ENCODE results near the gene P2RX2. TPM values are rescaled to one million over a fixed set of nuclear protein-coding genes. Genes with fewer than 3 reads are reported as not detected.

P2RX2 gene
- total RNA-seq, 1 experiment from 2014 or later = not detected

DNA sequence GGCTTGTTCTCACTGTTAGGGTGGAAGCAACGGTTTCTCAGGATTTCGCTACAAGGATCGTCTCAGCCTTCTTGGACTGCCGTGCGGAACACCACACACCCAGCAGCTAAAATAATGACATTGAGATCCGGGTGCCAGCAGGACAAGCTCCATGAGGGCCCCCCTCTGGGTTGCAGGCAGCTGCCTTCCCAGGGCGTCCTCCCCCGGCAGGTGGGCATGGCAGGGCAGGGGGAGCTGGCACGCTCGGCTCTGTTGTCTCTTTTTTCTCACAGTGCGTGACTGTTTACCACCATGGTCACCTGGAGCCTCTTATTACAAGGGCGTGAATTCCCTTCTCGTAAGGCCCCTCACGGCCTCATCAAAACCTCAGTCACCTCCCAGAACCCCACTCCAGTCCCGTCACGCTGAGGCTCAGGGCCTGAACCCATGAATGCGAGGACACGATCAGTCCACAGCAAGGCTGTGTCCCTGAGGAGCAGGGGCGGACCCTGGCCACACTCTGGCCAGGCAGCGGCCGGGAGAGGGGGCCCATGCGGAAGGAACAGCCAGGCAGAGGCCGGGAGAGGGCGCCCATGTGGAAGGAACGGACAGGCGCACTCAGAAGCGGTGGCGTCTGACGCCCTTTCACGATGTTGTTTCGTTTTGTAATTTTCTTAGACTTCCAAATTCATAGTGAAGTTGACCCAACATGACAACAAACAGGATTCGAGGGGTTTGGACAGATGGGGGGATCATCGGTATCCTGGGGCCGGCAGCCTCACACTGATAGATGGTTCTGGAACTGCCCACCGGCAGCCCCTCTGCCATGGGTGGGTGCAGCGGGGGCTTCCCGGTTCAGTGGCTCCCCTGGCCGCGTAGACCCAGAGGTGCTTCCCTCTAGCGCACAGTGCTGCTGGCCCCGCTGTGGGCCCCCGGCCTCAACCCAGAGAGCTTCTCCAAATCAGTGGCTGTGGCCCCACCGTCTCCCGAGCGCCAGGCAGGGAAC is 18.2 kb upstream of the P2RX2 start:
- H3K4me2 ChIP-seq = peak overlapping the region; percentile 73
- peaks cover 48% of the 10 kb centered on the region for H3K27me3 ChIP-seq (ENCODE audit: insufficient read depth, low read depth)
- peaks cover 23% of the 10 kb centered on the region for H3F3A ChIP-seq (ENCODE audit: insufficient read depth, low read depth)
- no peaks in the 10 kb centered on the region for H3K79me2 ChIP-seq (ENCODE audit: low read depth)
- TF ChIP-seq EZH2 (IDR thresholded peaks at IDR 0.05; ENCODE audit: low read depth) = no peak
- TF ChIP-seq, protein P1, sequence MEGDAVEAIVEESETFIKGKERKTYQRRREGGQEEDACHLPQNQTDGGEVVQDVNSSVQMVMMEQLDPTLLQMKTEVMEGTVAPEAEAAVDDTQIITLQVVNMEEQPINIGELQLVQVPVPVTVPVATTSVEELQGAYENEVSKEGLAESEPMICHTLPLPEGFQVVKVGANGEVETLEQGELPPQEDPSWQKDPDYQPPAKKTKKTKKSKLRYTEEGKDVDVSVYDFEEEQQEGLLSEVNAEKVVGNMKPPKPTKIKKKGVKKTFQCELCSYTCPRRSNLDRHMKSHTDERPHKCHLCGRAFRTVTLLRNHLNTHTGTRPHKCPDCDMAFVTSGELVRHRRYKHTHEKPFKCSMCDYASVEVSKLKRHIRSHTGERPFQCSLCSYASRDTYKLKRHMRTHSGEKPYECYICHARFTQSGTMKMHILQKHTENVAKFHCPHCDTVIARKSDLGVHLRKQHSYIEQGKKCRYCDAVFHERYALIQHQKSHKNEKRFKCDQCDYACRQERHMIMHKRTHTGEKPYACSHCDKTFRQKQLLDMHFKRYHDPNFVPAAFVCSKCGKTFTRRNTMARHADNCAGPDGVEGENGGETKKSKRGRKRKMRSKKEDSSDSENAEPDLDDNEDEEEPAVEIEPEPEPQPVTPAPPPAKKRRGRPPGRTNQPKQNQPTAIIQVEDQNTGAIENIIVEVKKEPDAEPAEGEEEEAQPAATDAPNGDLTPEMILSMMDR (conservative IDR thresholded peaks at IDR 0.05) = peak; percentile 65
- H3K9me3 ChIP-seq (ENCODE audit: insufficient read depth, low read depth) = no peaks in the 10 kb centered on the region
- no peaks in the 10 kb centered on the region for H3K9me2 ChIP-seq (ENCODE audit: insufficient read depth)
- no peaks in the 10 kb centered on the region; the same call in 1 of the 2 replicates for H4K20me1 ChIP-seq (ENCODE audit: insufficient read depth)
- DNase-seq = peak; percentile 48 to 72
- ChIA-PET POLR2A (ENCODE audit: unreplicated experiment) (no interaction called here), CTCF (interaction anchor here (0.5 kb wide), 1 partner anchor 717 kb away, joined by 3 read pairs; no protein-coding TSS in a partner anchor)
- H3K27ac ChIP-seq = no peak overlapping the region
- H3K4me1 ChIP-seq (replicated peaks; ENCODE audit: insufficient read depth) = no peaks in the 10 kb centered on the region; the same call in 1 of the 2 replicates
- no TSS peak for BruUV-seq (replicated peaks)
- H3K4me3 ChIP-seq = peak overlapping the region; percentile 47; the same call in 1 of the 2 replicates
- H2AFZ ChIP-seq = no peak overlapping the region; the same call in 1 of the 2 replicates
- intact Hi-C loops (cut with micrococcal nuclease; ENCODE audit: unreplicated experiment) = loop anchor here (1.0 kb wide), 1 partner anchor 38 kb away; no protein-coding TSS in a partner anchor
- no peaks in the 10 kb centered on the region for H3K36me3 ChIP-seq (ENCODE audit: low read depth)

DNA sequence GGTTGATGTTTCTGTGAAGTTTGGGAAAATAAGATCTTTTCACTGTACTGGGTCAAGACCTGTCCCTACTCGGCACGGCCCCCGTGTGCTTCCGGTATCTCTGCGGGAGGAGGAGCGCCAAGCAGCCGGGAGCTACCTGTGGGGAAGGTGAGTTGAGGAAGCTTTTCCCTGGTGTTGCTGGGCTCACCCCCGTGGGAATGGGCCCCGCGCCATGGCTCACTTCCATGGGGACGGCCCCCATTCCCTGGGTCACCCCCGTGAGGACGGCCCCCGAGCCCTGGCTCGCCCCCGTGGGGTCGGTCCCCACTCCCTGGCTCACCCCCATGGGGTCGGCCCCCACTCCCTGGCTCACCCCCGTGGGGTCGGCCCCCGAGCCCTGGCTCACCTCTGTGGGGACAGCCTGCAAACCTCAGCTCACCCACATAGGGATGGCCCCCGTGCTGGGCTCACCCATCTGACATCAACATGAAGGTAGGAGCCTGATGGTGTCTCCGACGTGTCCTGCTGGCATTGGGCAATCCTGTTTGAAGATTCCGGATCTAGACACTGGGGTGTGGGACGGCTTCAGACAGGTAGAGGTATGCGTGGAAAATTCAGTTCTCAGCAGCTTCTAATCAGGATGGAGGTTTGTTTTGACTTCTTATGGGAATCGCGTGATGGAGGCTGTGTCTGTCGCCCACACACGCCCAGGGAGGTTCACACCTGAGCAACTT is 17.2 kb upstream of the P2RX2 start:
- TF ChIP-seq EZH2 (IDR thresholded peaks at IDR 0.05; ENCODE audit: low read depth) = no peak
- TF ChIP-seq, protein P1 (conservative IDR thresholded peaks at IDR 0.05) = no peak
- Histone ChIP-seq H3K36me3 (ENCODE audit: low read depth) (no peaks in the 10 kb centered on the region), H3K27ac (no peak overlapping the region), H3K9me2 (ENCODE audit: insufficient read depth) (no peaks in the 10 kb centered on the region), H3K4me3 (no peak overlapping the region), H3F3A (ENCODE audit: insufficient read depth, low read depth) (peaks cover 23% of the 10 kb centered on the region), H2AFZ (no peak overlapping the region), H3K79me2 (ENCODE audit: low read depth) (no peaks in the 10 kb centered on the region), H4K20me1 (ENCODE audit: insufficient read depth) (no peaks in the 10 kb centered on the region; the same call in 1 of the 2 replicates), H3K27me3 (ENCODE audit: insufficient read depth, low read depth) (peaks cover 56% of the 10 kb centered on the region), H3K4me2 (peak overlapping the region; percentile 73), H3K9me3 (ENCODE audit: insufficient read depth, low read depth) (no peaks in the 10 kb centered on the region), H3K4me1 (replicated peaks; ENCODE audit: insufficient read depth) (no peaks in the 10 kb centered on the region; the same call in 1 of the 2 replicates)
- BruUV-seq (replicated peaks) = no TSS peak
- intact Hi-C loops (cut with micrococcal nuclease; ENCODE audit: unreplicated experiment) = no loop called here
- ChIA-PET POLR2A (ENCODE audit: unreplicated experiment) (no interaction called here), CTCF (no interaction called here)
- DNase-seq = no peak

DNA sequence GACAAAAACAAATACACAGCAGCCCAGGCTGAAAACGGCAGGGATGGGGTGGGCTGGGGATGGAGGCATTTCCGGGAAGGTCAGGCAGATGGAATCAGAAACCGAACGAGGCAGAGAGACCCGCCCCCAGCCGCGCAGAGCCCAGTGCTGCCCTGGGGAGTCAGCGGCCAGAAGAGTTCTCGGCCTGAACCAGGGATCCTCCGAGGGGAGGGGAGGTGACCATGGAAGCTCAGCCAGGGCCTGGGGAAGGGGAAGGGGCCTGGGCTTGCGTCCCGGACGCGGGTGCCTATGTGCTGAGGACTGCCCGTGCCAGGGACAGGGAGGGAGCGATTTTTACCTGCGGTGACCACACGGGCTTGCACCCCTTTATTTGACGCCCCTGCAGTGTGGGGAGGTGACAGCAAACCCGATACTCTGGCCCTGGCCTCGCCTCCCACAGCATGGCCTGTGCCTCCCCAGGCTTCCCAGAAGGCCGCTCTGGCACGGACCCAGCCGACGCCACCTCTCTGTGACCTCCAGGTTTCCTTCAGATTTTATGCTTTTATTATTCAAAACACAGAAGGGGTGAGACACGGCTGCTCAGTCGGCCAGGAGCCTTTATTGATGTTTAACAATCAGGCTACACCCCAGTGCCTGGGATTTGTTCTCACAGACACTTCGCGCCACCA is 15.9 kb upstream of the P2RX2 start:
- H3K4me3 ChIP-seq = no peak overlapping the region
- no peak for DNase-seq
- no peak overlapping the region for H2AFZ ChIP-seq
- no peaks in the 10 kb centered on the region for H3K36me3 ChIP-seq (ENCODE audit: low read depth)
- BruUV-seq (replicated peaks) = no TSS peak
- H3K9me2 ChIP-seq (ENCODE audit: insufficient read depth) = no peaks in the 10 kb centered on the region
- CTCF ChIA-PET = no interaction called here
- H3F3A ChIP-seq (ENCODE audit: insufficient read depth, low read depth) = peaks cover 15% of the 10 kb centered on the region
- peaks cover 68% of the 10 kb centered on the region for H3K27me3 ChIP-seq (ENCODE audit: insufficient read depth, low read depth)
- H3K4me2 ChIP-seq = no peak overlapping the region
- TF ChIP-seq, protein P1 (conservative IDR thresholded peaks at IDR 0.05) = no peak
- no peak overlapping the region for H3K27ac ChIP-seq
- intact Hi-C loops (cut with micrococcal nuclease; ENCODE audit: unreplicated experiment) = no loop called here
- no peaks in the 10 kb centered on the region; the same call in 1 of the 2 replicates for H4K20me1 ChIP-seq (ENCODE audit: insufficient read depth)
- no peaks in the 10 kb centered on the region for H3K4me1 ChIP-seq (replicated peaks; ENCODE audit: insufficient read depth)
- H3K9me3 ChIP-seq (ENCODE audit: insufficient read depth, low read depth) = no peaks in the 10 kb centered on the region
- POLR2A ChIA-PET (ENCODE audit: unreplicated experiment) = no interaction called here
- H3K79me2 ChIP-seq (ENCODE audit: low read depth) = no peaks in the 10 kb centered on the region

All from PC-9 (cell line).